Hematopoietic multipotent progenitor cell treated with erythropoietin and hydrocortisone succinate and interleukin-3 and kit ligand, for 15 days (in vitro differentiated cells): Measurements from ENCODE around the gene PRDX1.

Experiments
- DNase-seq: peaks from one replicate; pipeline ENCODE4 v3.0.0-alpha.2; 2015; ENCODE audit warnings: low spot score

PRDX1 gene

DNA sequence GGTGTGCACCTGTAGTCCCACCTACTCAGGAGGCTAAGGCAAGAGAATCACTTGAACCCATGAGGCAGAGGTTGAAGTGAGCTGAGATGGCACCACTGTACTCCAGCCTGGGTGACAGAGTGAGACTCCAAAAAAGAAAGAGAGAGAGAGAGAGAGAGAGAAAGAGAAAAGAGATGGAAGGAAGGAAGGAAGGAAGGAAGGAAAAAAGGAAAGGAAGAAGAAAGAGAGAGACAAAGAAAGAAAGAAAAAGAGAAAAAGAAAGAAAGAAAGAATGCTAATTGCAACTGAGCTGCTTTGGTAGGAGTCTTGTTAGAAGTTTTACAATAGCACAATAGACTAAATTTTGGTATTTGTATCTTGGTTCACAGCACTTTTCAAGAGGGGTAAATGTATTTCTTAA is 56.4 kb downstream of the PRDX1 start:
- no peak for DNase-seq
